ENCODE measurements around the gene RTF2.
A peak's percentile ranks its signal among the peaks of the same experiment; 100 is the strongest.
"Not testable (repeated sequence)": the region's sequence is repeated elsewhere in the genome, so short reads cannot be mapped to it uniquely, and the experiment has no call there.

RTF2 gene

DNA sequence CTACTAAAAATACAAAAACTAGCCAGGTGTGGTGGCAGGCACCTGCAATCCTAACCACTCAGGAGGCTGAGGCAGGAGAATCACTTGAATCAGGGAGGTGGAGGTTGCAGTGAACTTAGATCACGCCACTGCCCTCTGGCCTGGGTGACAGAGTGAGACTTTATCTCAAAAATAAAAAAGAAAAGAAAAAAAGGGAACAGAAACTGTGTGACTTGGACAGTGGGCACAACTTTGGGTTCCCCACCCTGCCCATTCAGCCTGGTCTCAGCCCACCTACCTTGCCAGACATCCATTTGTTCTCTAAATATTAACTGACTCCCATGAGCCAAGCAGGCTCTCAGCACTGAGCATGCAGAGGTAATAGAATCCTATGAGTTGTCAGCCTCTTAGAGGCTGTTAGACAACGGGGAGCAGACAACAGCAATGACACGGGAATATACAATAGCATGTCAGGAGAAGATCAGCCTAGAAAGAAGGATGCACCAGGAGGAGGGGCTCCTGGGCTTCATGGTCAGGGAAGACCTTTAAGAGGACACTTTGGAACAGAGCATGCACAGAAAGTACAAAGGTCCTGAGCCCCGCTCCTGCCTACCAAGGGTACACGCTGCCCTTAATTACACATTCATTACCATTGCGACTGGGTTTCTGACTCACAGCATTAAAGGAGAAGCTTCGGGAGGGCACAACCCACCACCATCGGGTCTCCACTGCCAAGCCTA lies 84.6 kb downstream of the RTF2 start:
- no peak for DNase-seq (ENCODE audit: low spot score)

DNA sequence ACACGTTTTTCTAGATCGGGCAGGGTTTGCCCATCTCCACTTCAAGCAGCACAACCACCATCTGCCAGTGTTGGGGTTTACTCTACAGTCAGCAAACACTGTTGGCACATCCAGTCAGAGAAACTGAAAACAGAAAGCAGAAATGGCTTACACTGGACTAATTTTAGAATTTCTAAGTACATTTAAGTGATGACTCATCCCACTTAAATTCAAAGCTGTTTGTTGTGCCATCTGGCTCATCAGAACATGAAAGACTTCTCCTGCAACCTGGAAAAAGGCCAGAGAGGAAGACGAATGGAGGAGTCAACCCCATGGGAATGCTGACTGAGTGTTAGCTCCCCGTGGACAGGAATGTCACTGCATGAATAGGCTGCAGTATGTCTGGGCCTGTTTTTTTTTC lies 86.4 kb downstream of the RTF2 start:
- peak; percentile 68 for DNase-seq (ENCODE audit: low spot score)

DNA sequence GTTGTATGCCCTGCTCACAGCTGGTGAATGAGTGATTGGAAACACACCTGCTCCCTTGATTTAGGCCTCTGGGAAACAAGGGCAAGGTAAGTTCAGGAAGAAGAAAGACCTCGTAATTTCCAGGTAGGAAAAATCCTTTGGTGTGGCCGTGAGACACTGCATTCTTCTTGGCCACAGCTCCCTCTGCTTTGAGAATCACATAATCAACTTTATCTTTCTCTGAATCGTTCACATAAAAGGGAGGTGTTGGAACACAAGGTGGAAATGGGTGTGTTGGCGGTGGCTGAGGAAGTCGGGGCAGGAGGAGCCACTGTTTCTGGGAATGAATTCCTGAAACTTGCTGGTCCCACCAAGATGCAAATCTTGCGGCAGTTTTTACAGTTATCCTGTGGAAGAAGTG lies 90.5 kb downstream of the RTF2 start:
- no peak for DNase-seq (ENCODE audit: low spot score)

DNA sequence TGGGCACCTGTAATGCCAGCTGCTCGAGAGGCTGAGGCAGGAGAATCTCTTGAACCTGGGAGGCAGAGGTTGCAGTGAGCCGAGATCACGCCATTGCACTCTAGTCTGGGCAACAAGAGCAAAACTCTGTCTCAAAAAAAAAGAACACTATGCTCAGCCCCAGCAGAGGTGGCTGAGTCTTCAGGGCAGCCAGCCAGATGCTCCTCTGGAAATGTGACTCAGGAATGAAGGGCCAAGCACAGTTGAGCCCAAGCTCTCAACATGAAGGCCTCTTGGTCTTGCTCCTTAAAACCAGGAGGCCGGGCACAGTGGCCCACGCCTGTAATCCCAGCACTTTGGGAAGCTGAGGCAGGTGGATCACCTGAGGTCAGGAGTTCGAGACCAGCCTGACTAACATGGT lies 96.1 kb downstream of the RTF2 start:
- not testable (repeated sequence) for DNase-seq (ENCODE audit: low spot score)

DNA sequence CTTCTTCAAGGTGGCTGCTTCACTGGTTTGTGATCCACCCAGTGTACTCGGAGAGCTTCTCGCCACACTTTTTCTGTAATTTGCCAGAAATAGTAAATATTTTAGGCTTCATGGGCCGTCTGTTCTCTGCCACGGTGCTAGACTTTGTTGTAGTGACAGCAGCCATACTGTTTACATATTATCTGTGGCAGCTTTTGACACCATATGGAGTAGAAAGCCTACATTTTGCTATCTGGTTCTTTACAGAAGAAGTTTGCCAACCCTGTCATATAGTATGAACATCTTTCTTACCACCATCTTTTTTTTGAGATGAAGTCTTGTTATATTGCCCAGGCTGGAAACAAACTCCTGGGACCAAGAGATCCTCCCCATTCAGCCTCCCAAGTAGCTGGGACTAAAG lies 97.1 kb downstream of the RTF2 start:
- no peak for DNase-seq (ENCODE audit: low spot score)

DNA sequence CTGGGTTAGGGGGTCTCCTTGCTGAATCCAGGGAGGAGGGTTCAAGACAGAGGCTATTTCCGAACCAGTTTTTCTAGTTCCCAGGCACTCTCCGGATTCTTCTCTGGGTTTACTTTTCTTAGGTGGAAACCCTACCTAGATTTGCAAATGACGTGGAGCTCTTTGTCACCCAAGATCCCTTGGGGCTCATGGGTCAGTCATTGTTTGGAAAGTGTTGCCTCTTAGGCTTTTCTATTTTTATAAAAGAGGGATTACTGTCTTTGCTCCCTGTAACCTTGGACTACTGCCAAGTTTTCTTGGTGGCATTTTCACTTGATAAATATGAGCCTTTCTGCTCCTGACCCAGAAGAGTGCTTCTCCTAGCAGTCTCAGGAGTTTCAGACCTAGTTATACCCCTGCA lies 98.2 kb downstream of the RTF2 start:
- DNase-seq (ENCODE audit: low spot score), result peak; percentile 46

Data from D341Med (cell line).